Endothelial cell (in vitro differentiated cells): ENCODE data around the gene TGDS. TPM values are rescaled to one million over a fixed set of nuclear protein-coding genes. Genes with fewer than 3 reads are reported as not detected.

Experiments used
- DNase-seq: peaks from one replicate; pipeline ENCODE4 v3.0.0; 2021; ENCODE audit warnings: low spot score
- H3K27ac Mint-ChIP-seq: one replicate; pipeline ENCODE4 v1.8.0; 2021; ENCODE audit warnings: mixed read lengths, inconsistent platforms; ENCODE audit not compliant: unreplicated experiment
- H3K27me3 Mint-ChIP-seq: one replicate; pipeline ENCODE4 v1.8.0; 2021; ENCODE audit warnings: mild to moderate bottlenecking, moderate library complexity, mixed read lengths, inconsistent platforms; ENCODE audit not compliant: unreplicated experiment
- H3K36me3 Mint-ChIP-seq: one replicate; pipeline ENCODE4 v1.8.0; 2021; ENCODE audit warnings: mild to moderate bottlenecking, low read depth, mixed read lengths, inconsistent platforms; ENCODE audit not compliant: unreplicated experiment
- H3K4me1 Mint-ChIP-seq: one replicate; pipeline ENCODE4 v1.8.0; 2021; ENCODE audit warnings: mild to moderate bottlenecking, mixed read lengths, inconsistent platforms; ENCODE audit not compliant: unreplicated experiment
- H3K4me3 Mint-ChIP-seq: one replicate; pipeline ENCODE4 v1.8.0; 2021; ENCODE audit warnings: mild to moderate bottlenecking, mixed read lengths, inconsistent platforms; ENCODE audit not compliant: unreplicated experiment
- H3K9me3 Mint-ChIP-seq: one replicate; pipeline ENCODE4 v1.8.0; 2021; ENCODE audit warnings: mixed read lengths, inconsistent platforms; ENCODE audit not compliant: unreplicated experiment
- total RNA-seq: library from RNA; stranded (reverse); fragmentation: NEBNext Ultra II Directional; extraction: Animal tissue kit (Norgen Biotek cat#: 25700); gene quantifications from one replicate; pipeline ENCODE4 v1.2.1, GENCODE V29; 2021; ENCODE audit not compliant: unreplicated experiment
- TF ChIP-seq, protein P1 (sequence below): fragments of 200-600 bp; sonication (generic); IDR thresholded peaks from one replicate; pipeline ENCODE4 v1.5.0; 2021; ENCODE audit warnings: antibody characterized with exemption; ENCODE audit not compliant: unreplicated experiment

Gene TGDS
- total RNA-seq, 1 donor from 2014 or later = 8.8 TPM

DNA sequence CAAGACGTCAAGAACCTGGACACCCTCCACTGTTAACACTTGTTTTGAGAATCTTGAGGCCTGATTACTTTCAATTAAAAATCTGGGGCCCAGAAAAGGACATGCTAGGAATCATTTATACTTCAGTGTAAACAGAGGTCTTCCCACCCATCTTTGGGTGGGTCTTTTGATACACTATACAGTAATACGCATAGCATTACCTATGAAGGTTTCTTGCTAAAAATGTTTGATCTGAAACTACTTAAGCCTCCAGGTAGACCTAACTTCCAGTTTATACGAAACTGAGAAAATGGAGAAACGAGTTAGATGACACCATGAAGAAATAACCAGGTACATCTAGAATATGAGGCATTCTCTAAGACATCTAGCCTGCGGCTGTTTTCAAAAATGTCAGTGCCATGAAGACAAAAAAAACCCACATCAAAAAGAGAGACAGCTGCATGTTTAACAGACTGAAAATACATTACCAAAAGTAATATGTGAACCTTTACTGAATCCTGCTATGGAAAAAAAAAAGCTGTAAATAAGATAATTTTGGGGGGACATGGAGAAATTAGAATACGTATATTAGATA is 36.6 kb downstream of the TGDS start:
- no peak overlapping the region for H3K4me3 Mint-ChIP-seq
- no peaks in the 10 kb centered on the region for H3K9me3 Mint-ChIP-seq
- H3K36me3 Mint-ChIP-seq = no peaks in the 10 kb centered on the region
- DNase-seq = no peak
- TF ChIP-seq, protein P1, sequence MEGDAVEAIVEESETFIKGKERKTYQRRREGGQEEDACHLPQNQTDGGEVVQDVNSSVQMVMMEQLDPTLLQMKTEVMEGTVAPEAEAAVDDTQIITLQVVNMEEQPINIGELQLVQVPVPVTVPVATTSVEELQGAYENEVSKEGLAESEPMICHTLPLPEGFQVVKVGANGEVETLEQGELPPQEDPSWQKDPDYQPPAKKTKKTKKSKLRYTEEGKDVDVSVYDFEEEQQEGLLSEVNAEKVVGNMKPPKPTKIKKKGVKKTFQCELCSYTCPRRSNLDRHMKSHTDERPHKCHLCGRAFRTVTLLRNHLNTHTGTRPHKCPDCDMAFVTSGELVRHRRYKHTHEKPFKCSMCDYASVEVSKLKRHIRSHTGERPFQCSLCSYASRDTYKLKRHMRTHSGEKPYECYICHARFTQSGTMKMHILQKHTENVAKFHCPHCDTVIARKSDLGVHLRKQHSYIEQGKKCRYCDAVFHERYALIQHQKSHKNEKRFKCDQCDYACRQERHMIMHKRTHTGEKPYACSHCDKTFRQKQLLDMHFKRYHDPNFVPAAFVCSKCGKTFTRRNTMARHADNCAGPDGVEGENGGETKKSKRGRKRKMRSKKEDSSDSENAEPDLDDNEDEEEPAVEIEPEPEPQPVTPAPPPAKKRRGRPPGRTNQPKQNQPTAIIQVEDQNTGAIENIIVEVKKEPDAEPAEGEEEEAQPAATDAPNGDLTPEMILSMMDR = no peak
- no peaks in the 10 kb centered on the region for H3K27me3 Mint-ChIP-seq
- H3K27ac Mint-ChIP-seq = no peak overlapping the region
- H3K4me1 Mint-ChIP-seq = no peaks in the 10 kb centered on the region

DNA sequence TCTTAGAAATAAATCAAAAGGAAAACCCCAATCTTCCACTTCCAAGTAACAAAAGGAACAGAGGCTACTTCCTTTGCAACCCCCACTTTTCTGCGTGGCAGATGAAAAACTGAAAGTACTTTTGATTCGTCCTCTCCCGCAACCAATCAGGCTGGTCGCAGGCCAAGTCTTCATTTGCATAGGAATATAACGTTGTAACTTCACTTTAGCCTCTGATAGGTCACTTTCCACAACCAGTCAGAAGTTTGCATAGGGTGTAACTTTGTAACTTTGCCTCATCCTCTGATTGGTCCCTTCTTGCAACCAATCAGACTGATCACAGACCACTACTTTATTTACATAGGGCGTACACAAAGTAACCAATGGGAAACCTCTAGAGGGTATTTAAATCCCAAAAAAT is 37.2 kb downstream of the TGDS start:
- Mint-ChIP-seq H3K9me3 (no peaks in the 10 kb centered on the region), H3K27ac (no peak overlapping the region), H3K27me3 (no peaks in the 10 kb centered on the region), H3K4me1 (no peaks in the 10 kb centered on the region), H3K36me3 (no peaks in the 10 kb centered on the region), H3K4me3 (no peak overlapping the region)
- DNase-seq = no peak
- TF ChIP-seq, protein P1 = no peak

DNA sequence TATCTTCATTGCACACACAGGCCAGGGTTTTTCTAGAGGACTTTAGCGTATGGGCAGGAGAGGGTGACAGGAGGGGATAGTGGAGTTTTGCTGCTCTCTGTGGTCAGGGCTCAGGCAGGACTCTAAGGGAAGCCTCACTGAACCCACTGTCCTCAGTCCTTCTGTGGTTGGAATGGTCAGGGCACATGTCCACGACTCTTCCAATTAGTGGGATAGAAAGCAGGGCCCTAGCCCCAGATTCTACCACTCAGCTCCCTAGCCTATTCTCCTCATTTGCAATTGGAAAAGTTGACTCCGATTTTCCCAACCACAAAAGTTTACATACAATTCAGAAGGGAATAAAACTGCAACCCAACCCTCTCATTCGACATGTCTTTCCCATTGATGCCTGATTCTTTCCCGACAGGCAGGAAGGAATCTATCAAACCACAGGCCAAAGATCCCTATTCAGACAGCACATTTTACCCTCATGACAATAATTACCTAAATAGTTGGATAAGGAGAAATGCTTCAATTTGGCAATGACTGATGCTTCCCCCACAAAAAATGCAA is 38.2 kb downstream of the TGDS start:
- H3K4me1 Mint-ChIP-seq = no peaks in the 10 kb centered on the region
- no peak for DNase-seq
- no peaks in the 10 kb centered on the region for H3K9me3 Mint-ChIP-seq
- H3K27ac Mint-ChIP-seq = no peak overlapping the region
- no peaks in the 10 kb centered on the region for H3K27me3 Mint-ChIP-seq
- no peak overlapping the region for H3K4me3 Mint-ChIP-seq
- TF ChIP-seq, protein P1 = no peak
- no peaks in the 10 kb centered on the region for H3K36me3 Mint-ChIP-seq

DNA sequence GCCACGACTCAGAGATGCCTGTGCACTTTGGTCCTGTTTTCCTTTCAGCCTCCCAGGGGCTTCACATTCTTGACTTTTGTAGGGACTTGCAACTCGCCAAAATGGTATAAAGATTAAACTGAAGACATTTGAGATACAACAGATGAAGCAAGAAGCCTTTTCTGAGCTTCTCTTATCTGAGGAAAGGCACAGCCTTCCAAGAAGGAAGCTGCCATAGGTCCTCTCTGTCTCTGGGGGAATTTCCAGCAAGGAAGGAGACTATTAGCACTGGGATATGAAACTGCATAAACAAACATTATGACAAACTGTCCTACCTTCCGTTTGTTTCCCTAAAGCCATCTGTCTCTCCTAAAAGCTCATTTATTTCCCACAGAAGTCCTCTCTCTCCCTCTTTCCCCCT is 39.3 kb downstream of the TGDS start:
- no peak for DNase-seq
- Mint-ChIP-seq H3K4me1 (no peaks in the 10 kb centered on the region), H3K9me3 (no peaks in the 10 kb centered on the region), H3K27ac (no peak overlapping the region), H3K27me3 (no peaks in the 10 kb centered on the region), H3K36me3 (no peaks in the 10 kb centered on the region), H3K4me3 (no peak overlapping the region)
- TF ChIP-seq, protein P1 = no peak

DNA sequence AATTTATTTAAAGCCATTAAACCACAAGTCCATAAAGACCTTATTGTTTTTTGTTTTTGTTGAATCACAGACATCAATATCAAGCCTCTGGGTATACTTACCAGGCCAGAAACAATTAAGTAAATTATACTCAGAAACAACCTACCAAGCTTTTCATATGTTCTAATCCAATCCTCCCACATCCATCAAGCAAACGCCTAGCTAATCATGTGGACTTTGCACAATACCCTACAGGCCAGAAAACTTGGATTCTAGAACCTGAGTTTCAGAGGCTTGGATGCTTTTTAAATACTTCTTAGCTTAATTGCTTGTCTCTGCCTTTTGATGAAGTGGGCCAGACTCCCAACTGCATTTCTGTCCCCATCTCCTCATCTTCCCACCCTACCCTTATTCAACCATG is 39.9 kb downstream of the TGDS start:
- Mint-ChIP-seq H3K27ac (no peak overlapping the region), H3K4me3 (no peak overlapping the region), H3K9me3 (no peaks in the 10 kb centered on the region), H3K4me1 (no peaks in the 10 kb centered on the region), H3K36me3 (no peaks in the 10 kb centered on the region), H3K27me3 (peaks cover 2% of the 10 kb centered on the region)
- DNase-seq = no peak
- TF ChIP-seq, protein P1 = no peak
